H9 (cell line): ENCODE results near the gene CAPN2. TPM values are rescaled to one million over a fixed set of nuclear protein-coding genes. Genes with fewer than 3 reads are reported as not detected.

Source experiments
- DNase-seq: peaks from one replicate; pipeline ENCODE4 v3.0.0-alpha.2; 2017
- H2AFZ ChIP-seq: one replicate; pipeline ENCODE4 v1.6.1; 2013; ENCODE audit warnings: mild to moderate bottlenecking, low read length, control low read depth, moderate library complexity
- H2AK5ac ChIP-seq: 2 replicates; pipeline ENCODE4 v1.6.1; 2013; ENCODE audit warnings: low read length, control low read depth, mixed read lengths; ENCODE audit not compliant: insufficient read length
- H2BK120ac ChIP-seq: one replicate; pipeline ENCODE4 v1.6.1; 2013; ENCODE audit warnings: low read depth, mild to moderate bottlenecking, low read length, control low read depth, inconsistent platforms; ENCODE audit not compliant: poor library complexity, severe bottlenecking
- H2BK12ac ChIP-seq: 2 replicates; pipeline ENCODE4 v1.6.1; 2013; ENCODE audit warnings: low read length, control low read depth, mixed read lengths, low read depth; ENCODE audit not compliant: insufficient read length
- H2BK15ac ChIP-seq: 2 replicates; pipeline ENCODE4 v1.6.1; 2013; ENCODE audit warnings: low read depth, low read length, control low read depth
- H2BK20ac ChIP-seq: one replicate; pipeline ENCODE4 v1.6.1; 2013; ENCODE audit warnings: low read depth, mild to moderate bottlenecking, low read length, control low read depth, inconsistent platforms; ENCODE audit not compliant: poor library complexity, severe bottlenecking
- H2BK5ac ChIP-seq: 2 replicates; pipeline ENCODE4 v1.6.1; 2013; ENCODE audit warnings: low read length, control low read depth, mixed read lengths; ENCODE audit not compliant: insufficient read length
- H3K14ac ChIP-seq: 2 replicates; pipeline ENCODE4 v1.6.1; 2013; ENCODE audit warnings: low read length, control low read depth; ENCODE audit not compliant: insufficient read depth
- H3K18ac ChIP-seq: 2 replicates; pipeline ENCODE4 v1.6.1; 2013; ENCODE audit warnings: low read depth, mild to moderate bottlenecking, mixed read lengths, low read length, control low read depth; ENCODE audit not compliant: insufficient read length
- H3K23ac ChIP-seq: 2 replicates; pipeline ENCODE4 v1.6.1; 2013; ENCODE audit warnings: low read length, control low read depth, mixed read lengths, low read depth; ENCODE audit not compliant: insufficient read length
- H3K23me2 ChIP-seq: 2 replicates; pipeline ENCODE4 v1.6.1; 2013; ENCODE audit warnings: low read depth, mild to moderate bottlenecking, mixed read lengths, low read length, control low read depth; ENCODE audit not compliant: insufficient read length, poor library complexity, severe bottlenecking
- H3K27ac ChIP-seq: 2 replicates; pipeline ENCODE4 v1.5.1; 2013; ENCODE audit warnings: low read length, control low read depth, mixed read lengths, low read depth; ENCODE audit not compliant: insufficient read length
- H3K27me3 ChIP-seq: 2 replicates; pipeline ENCODE4 v1.6.1; 2013; ENCODE audit warnings: low read length, control low read depth, inconsistent platforms; ENCODE audit not compliant: insufficient read depth
- H3K4ac ChIP-seq: 2 replicates; pipeline ENCODE4 v1.6.1; 2013; ENCODE audit warnings: low read depth, mild to moderate bottlenecking, control low read depth, inconsistent platforms, low read length, moderate library complexity
- H3K4me1 ChIP-seq: 2 replicates; pipeline ENCODE4 v1.6.1; 2013; ENCODE audit warnings: low read length, control low read depth, inconsistent platforms; ENCODE audit not compliant: insufficient read depth
- H3K4me2 ChIP-seq: 2 replicates; pipeline ENCODE4 v1.6.1; 2013; ENCODE audit warnings: low read length, control low read depth, mixed read lengths; ENCODE audit not compliant: insufficient read length, insufficient read depth
- H3K56ac ChIP-seq: 2 replicates; pipeline ENCODE4 v1.6.1; 2013; ENCODE audit warnings: low read depth, mild to moderate bottlenecking, mixed read lengths, low read length, control low read depth; ENCODE audit not compliant: insufficient read length
- H3K79me1 ChIP-seq: 2 replicates; pipeline ENCODE4 v1.6.1; 2013; ENCODE audit warnings: low read depth, mild to moderate bottlenecking, moderate library complexity, low read length, control low read depth, inconsistent platforms; ENCODE audit not compliant: insufficient read depth, poor library complexity, severe bottlenecking
- H3K79me2 ChIP-seq: 2 replicates; pipeline ENCODE4 v1.6.1; 2013; ENCODE audit warnings: low read length, control low read depth, inconsistent platforms; ENCODE audit not compliant: insufficient read depth
- H3K9ac ChIP-seq: 2 replicates; pipeline ENCODE4 v1.6.1; 2013; ENCODE audit warnings: low read length, control low read depth, mixed read lengths; ENCODE audit not compliant: insufficient read length; ENCODE audit errors: extremely low read depth
- H3K9me3 ChIP-seq: one replicate; pipeline ENCODE4 v1.6.1; 2013; ENCODE audit warnings: low read depth, low read length, inconsistent platforms; ENCODE audit not compliant: control insufficient read depth
- H3T11ph ChIP-seq: one replicate; pipeline ENCODE4 v1.6.1; 2013; ENCODE audit warnings: mild to moderate bottlenecking, low read length, control low read depth, inconsistent platforms
- H4K20me1 ChIP-seq: one replicate; pipeline ENCODE4 v1.6.1; 2013; ENCODE audit not compliant: control insufficient read depth, insufficient read length, insufficient read depth
- H4K5ac ChIP-seq: 2 replicates; pipeline ENCODE4 v1.6.1; 2013; ENCODE audit warnings: low read depth, mild to moderate bottlenecking, mixed read lengths, low read length, control low read depth; ENCODE audit not compliant: insufficient read length
- H4K8ac ChIP-seq: replicated peaks from 2 replicates; pipeline ENCODE4 v1.6.1; 2013; ENCODE audit warnings: low read length, control low read depth, mixed read lengths, low read depth; ENCODE audit not compliant: insufficient read length
- H4K91ac ChIP-seq: 2 replicates; pipeline ENCODE4 v1.6.1; 2013; ENCODE audit warnings: low read depth, mild to moderate bottlenecking, moderate library complexity, mixed read lengths, low read length, control low read depth; ENCODE audit not compliant: insufficient read length
- H3K27ac Mint-ChIP-seq, 3 experiments: 2 replicates in 2 of 3; 3 replicates in 1 of 3; pipeline ENCODE4 v1.8.0; 2020 to 2021; ENCODE audit warnings: mixed read lengths in 3 of 3, mild to moderate bottlenecking in 1 of 3, moderate library complexity in 1 of 3
- H3K27me3 Mint-ChIP-seq: 2 replicates; pipeline ENCODE4 v1.8.0; 2021; ENCODE audit warnings: low read depth, mild to moderate bottlenecking, moderate library complexity, mixed read lengths
- H3K36me3 Mint-ChIP-seq, 3 experiments: 2 replicates in 2 of 3; 3 replicates in 1 of 3; pipeline ENCODE4 v1.8.0; 2020 to 2021; ENCODE audit warnings: low read depth in 3 of 3, mixed read lengths in 3 of 3; ENCODE audit not compliant: insufficient read depth in 1 of 3
- H3K4me1 Mint-ChIP-seq, 2 experiments: 2 replicates each; pipeline ENCODE4 v1.8.0; 2020; ENCODE audit warnings: mixed read lengths in 2 of 2
- H3K4me3 Mint-ChIP-seq, 2 experiments: 2 replicates in 1 of 2; 3 replicates in 1 of 2; pipeline ENCODE4 v1.8.0; 2020 to 2021; ENCODE audit warnings: mild to moderate bottlenecking in 2 of 2, mixed read lengths in 2 of 2, moderate library complexity in 1 of 2
- H3K9me3 Mint-ChIP-seq, 2 experiments: 2 replicates in 1 of 2; 3 replicates in 1 of 2; pipeline ENCODE4 v1.8.0; 2020; ENCODE audit warnings: mild to moderate bottlenecking in 2 of 2, mixed read lengths in 2 of 2, moderate library complexity in 1 of 2
- WGBS: extraction: QIAGEN DNeasy Blood & Tissue Kit; methylation state at CpG from one replicate; pipeline ENCODE4 v1.1.7; 2013; ENCODE audit warnings: missing lambda C conversion rate, low lambda C conversion rate, mixed read lengths; ENCODE audit not compliant: insufficient read length; ENCODE audit errors: extremely low coverage; 5-methylcytosine and 5-hydroxymethylcytosine counted together
- total RNA-seq: library from RNA; stranded (reverse); gene quantifications from 2 replicates; pipeline ENCODE4 v1.2.1, GENCODE V29; 2021
- TF ChIP-seq, protein P1 (sequence below): fragments of 200-600 bp; sonication (generic); conservative IDR thresholded peaks from 3 replicates; pipeline ENCODE4 v1.8.0; 2021; ENCODE audit warnings: antibody characterized with exemption, mild to moderate bottlenecking

CAPN2 gene
- total RNA-seq, 1 experiment from 2014 or later = 32.2 TPM

DNA sequence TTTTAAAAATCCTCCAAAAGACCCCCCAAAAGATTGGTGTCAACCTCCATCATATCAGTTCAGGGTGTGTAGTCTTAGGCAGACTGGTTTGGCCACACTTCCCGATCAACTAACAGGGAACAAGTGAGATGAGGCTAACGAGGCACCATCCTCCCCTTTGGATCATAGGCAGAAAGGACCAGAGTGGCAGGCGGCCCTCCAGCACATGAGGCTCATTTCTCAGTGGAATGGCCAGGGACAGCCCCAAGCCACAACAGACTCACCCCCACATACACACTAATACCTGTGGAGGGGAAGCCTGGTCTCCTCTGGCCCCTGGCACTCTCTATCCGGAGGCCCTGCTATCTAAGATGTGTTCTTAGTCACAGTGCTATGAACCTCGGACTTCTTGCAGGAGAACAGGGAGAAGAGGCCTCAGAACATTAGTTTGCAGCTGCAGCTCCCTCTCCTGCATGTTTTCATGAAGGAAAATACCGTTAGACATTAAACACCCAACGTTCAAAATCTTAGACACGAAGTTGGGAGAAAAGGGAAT, 17.3 kb upstream of the CAPN2 start:
- Histone ChIP-seq H3K4me2 (no peak overlapping the region), H3K79me1 (no peaks in the 10 kb centered on the region), H2BK15ac (no peak overlapping the region), H4K91ac (no peak overlapping the region), H3K27ac (no peak overlapping the region), H3K27me3 (no peaks in the 10 kb centered on the region), H2BK12ac (no peak overlapping the region), H2AFZ (no peak overlapping the region), H2BK20ac (no peak overlapping the region), H3K9me3 (no peaks in the 10 kb centered on the region), H3K4ac (no peak overlapping the region), H3K9ac (no peak overlapping the region), H3K56ac (no peak overlapping the region), H4K5ac (no peak overlapping the region), H3K4me1 (no peaks in the 10 kb centered on the region), H4K8ac (no peak overlapping the region), H2BK120ac (no peak overlapping the region), H3T11ph (no peak overlapping the region), H3K23me2 (no peaks in the 10 kb centered on the region), H2BK5ac (no peak overlapping the region), H2AK5ac (no peak overlapping the region), H3K18ac (no peak overlapping the region), H3K23ac (no peak overlapping the region), H3K14ac (no peak overlapping the region), H3K79me2 (no peaks in the 10 kb centered on the region), H4K20me1 (no peaks in the 10 kb centered on the region)
- no peak overlapping the region for H3K4me3 Mint-ChIP-seq
- no peak overlapping the region for H3K27ac Mint-ChIP-seq
- no peaks in the 10 kb centered on the region for H3K36me3 Mint-ChIP-seq
- TF ChIP-seq, protein P1, sequence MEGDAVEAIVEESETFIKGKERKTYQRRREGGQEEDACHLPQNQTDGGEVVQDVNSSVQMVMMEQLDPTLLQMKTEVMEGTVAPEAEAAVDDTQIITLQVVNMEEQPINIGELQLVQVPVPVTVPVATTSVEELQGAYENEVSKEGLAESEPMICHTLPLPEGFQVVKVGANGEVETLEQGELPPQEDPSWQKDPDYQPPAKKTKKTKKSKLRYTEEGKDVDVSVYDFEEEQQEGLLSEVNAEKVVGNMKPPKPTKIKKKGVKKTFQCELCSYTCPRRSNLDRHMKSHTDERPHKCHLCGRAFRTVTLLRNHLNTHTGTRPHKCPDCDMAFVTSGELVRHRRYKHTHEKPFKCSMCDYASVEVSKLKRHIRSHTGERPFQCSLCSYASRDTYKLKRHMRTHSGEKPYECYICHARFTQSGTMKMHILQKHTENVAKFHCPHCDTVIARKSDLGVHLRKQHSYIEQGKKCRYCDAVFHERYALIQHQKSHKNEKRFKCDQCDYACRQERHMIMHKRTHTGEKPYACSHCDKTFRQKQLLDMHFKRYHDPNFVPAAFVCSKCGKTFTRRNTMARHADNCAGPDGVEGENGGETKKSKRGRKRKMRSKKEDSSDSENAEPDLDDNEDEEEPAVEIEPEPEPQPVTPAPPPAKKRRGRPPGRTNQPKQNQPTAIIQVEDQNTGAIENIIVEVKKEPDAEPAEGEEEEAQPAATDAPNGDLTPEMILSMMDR = no peak
- peaks cover 4% of the 10 kb centered on the region in 2 experiments; a peak in 2 of 4 replicates for H3K4me1 Mint-ChIP-seq
- no peaks in the 10 kb centered on the region for H3K9me3 Mint-ChIP-seq
- no CpG with 5 or more reads among the region's 8 CpGs for WGBS
- H3K27me3 Mint-ChIP-seq = no peaks in the 10 kb centered on the region; the same call in 1 of the 2 replicates
- DNase-seq = no peak
